ENCODE measurements around the gene CLCA1.

CLCA1 gene

GRCh38 chr1:86477256-86477655 lies 8.5 kb downstream of the CLCA1 start:
- no peak overlapping the region for H3K4me3 ChIP-seq (ENCODE audit: insufficient read depth, low read depth, low read length, poor library complexity, severe bottlenecking)
- no peak for DNase-seq
- no peaks in the 10 kb centered on the region for H3K4me1 ChIP-seq (ENCODE audit: control insufficient read depth, insufficient read depth, low read length, poor library complexity, severe bottlenecking)
- no peaks in the 10 kb centered on the region for H3K27me3 ChIP-seq (replicated peaks; ENCODE audit: control insufficient read depth, insufficient read depth, low read length, poor library complexity, severe bottlenecking)
- no peak overlapping the region for H3K27ac ChIP-seq (ENCODE audit: insufficient read depth, low read length, poor library complexity, severe bottlenecking)
- H3K9me3 ChIP-seq (ENCODE audit: control insufficient read depth, low read length): no peaks in the 10 kb centered on the region
- H3K36me3 ChIP-seq (ENCODE audit: control insufficient read depth, insufficient read depth, low read length): no peaks in the 10 kb centered on the region

- Histone ChIP-seq H3K4me1 (ENCODE audit: control insufficient read depth, insufficient read depth, low read length, poor library complexity, severe bottlenecking) (no peaks in the 10 kb centered on the region), H3K27ac (ENCODE audit: insufficient read depth, low read length, poor library complexity, severe bottlenecking) (no peak overlapping the region), H3K9me3 (ENCODE audit: control insufficient read depth, low read length) (no peaks in the 10 kb centered on the region), H3K4me3 (ENCODE audit: insufficient read depth, low read depth, low read length, poor library complexity, severe bottlenecking) (no peak overlapping the region), H3K36me3 (ENCODE audit: control insufficient read depth, insufficient read depth, low read length) (no peaks in the 10 kb centered on the region), H3K27me3 (replicated peaks; ENCODE audit: control insufficient read depth, insufficient read depth, low read length, poor library complexity, severe bottlenecking) (no peaks in the 10 kb centered on the region)
- DNase-seq: no peak
These were observed 9.0 kb downstream of the CLCA1 start for GRCh38 chr1:86477682-86478081.

GRCh38 chr1:86478416-86479156 lies 9.9 kb downstream of the CLCA1 start:
- Histone ChIP-seq H3K27me3 (replicated peaks; ENCODE audit: control insufficient read depth, insufficient read depth, low read length, poor library complexity, severe bottlenecking) (no peaks in the 10 kb centered on the region), H3K36me3 (ENCODE audit: control insufficient read depth, insufficient read depth, low read length) (no peaks in the 10 kb centered on the region), H3K9me3 (ENCODE audit: control insufficient read depth, low read length) (no peaks in the 10 kb centered on the region), H3K4me3 (ENCODE audit: insufficient read depth, low read depth, low read length, poor library complexity, severe bottlenecking) (no peak overlapping the region), H3K27ac (ENCODE audit: insufficient read depth, low read length, poor library complexity, severe bottlenecking) (no peak overlapping the region), H3K4me1 (ENCODE audit: control insufficient read depth, insufficient read depth, low read length, poor library complexity, severe bottlenecking) (no peaks in the 10 kb centered on the region)
- no peak for DNase-seq

- Histone ChIP-seq H3K4me1 (ENCODE audit: control insufficient read depth, insufficient read depth, low read length, poor library complexity, severe bottlenecking) (no peaks in the 10 kb centered on the region), H3K36me3 (ENCODE audit: control insufficient read depth, insufficient read depth, low read length) (no peaks in the 10 kb centered on the region), H3K27ac (ENCODE audit: insufficient read depth, low read length, poor library complexity, severe bottlenecking) (no peak overlapping the region), H3K9me3 (ENCODE audit: control insufficient read depth, low read length) (no peaks in the 10 kb centered on the region), H3K27me3 (replicated peaks; ENCODE audit: control insufficient read depth, insufficient read depth, low read length, poor library complexity, severe bottlenecking) (no peaks in the 10 kb centered on the region), H3K4me3 (ENCODE audit: insufficient read depth, low read depth, low read length, poor library complexity, severe bottlenecking) (no peak overlapping the region)
- DNase-seq: no peak
These were observed 13.2 kb downstream of the CLCA1 start for GRCh38 chr1:86481966-86482365.

- Histone ChIP-seq H3K9me3 (ENCODE audit: control insufficient read depth, low read length) (no peaks in the 10 kb centered on the region), H3K36me3 (ENCODE audit: control insufficient read depth, insufficient read depth, low read length) (no peaks in the 10 kb centered on the region), H3K27me3 (replicated peaks; ENCODE audit: control insufficient read depth, insufficient read depth, low read length, poor library complexity, severe bottlenecking) (no peaks in the 10 kb centered on the region), H3K27ac (ENCODE audit: insufficient read depth, low read length, poor library complexity, severe bottlenecking) (no peak overlapping the region), H3K4me1 (ENCODE audit: control insufficient read depth, insufficient read depth, low read length, poor library complexity, severe bottlenecking) (no peaks in the 10 kb centered on the region), H3K4me3 (ENCODE audit: insufficient read depth, low read depth, low read length, poor library complexity, severe bottlenecking) (no peak overlapping the region)
- DNase-seq: no peak
These were observed 18.5 kb downstream of the CLCA1 start for GRCh38 chr1:86487131-86487810.

GRCh38 chr1:86487811-86488141 lies 19.0 kb downstream of the CLCA1 start:
- Histone ChIP-seq H3K9me3 (ENCODE audit: control insufficient read depth, low read length) (no peaks in the 10 kb centered on the region), H3K27me3 (replicated peaks; ENCODE audit: control insufficient read depth, insufficient read depth, low read length, poor library complexity, severe bottlenecking) (no peaks in the 10 kb centered on the region), H3K4me1 (ENCODE audit: control insufficient read depth, insufficient read depth, low read length, poor library complexity, severe bottlenecking) (no peaks in the 10 kb centered on the region), H3K4me3 (ENCODE audit: insufficient read depth, low read depth, low read length, poor library complexity, severe bottlenecking) (no peak overlapping the region), H3K27ac (ENCODE audit: insufficient read depth, low read length, poor library complexity, severe bottlenecking) (no peak overlapping the region), H3K36me3 (ENCODE audit: control insufficient read depth, insufficient read depth, low read length) (no peaks in the 10 kb centered on the region)
- DNase-seq: no peak

- Histone ChIP-seq H3K27me3 (replicated peaks; ENCODE audit: control insufficient read depth, insufficient read depth, low read length, poor library complexity, severe bottlenecking) (no peaks in the 10 kb centered on the region), H3K36me3 (ENCODE audit: control insufficient read depth, insufficient read depth, low read length) (no peaks in the 10 kb centered on the region), H3K27ac (ENCODE audit: insufficient read depth, low read length, poor library complexity, severe bottlenecking) (no peak overlapping the region), H3K4me3 (ENCODE audit: insufficient read depth, low read depth, low read length, poor library complexity, severe bottlenecking) (no peak overlapping the region), H3K9me3 (ENCODE audit: control insufficient read depth, low read length) (no peaks in the 10 kb centered on the region), H3K4me1 (ENCODE audit: control insufficient read depth, insufficient read depth, low read length, poor library complexity, severe bottlenecking) (no peaks in the 10 kb centered on the region)
- DNase-seq: no peak
These were observed 20.6 kb downstream of the CLCA1 start for GRCh38 chr1:86489242-86489878.

- H3K4me1 ChIP-seq (ENCODE audit: control insufficient read depth, insufficient read depth, low read length, poor library complexity, severe bottlenecking): no peaks in the 10 kb centered on the region
- DNase-seq: no peak
- H3K9me3 ChIP-seq (ENCODE audit: control insufficient read depth, low read length): no peaks in the 10 kb centered on the region
- no peak overlapping the region for H3K4me3 ChIP-seq (ENCODE audit: insufficient read depth, low read depth, low read length, poor library complexity, severe bottlenecking)
- no peaks in the 10 kb centered on the region for H3K36me3 ChIP-seq (ENCODE audit: control insufficient read depth, insufficient read depth, low read length)
- no peak overlapping the region for H3K27ac ChIP-seq (ENCODE audit: insufficient read depth, low read length, poor library complexity, severe bottlenecking)
- H3K27me3 ChIP-seq (replicated peaks; ENCODE audit: control insufficient read depth, insufficient read depth, low read length, poor library complexity, severe bottlenecking): no peaks in the 10 kb centered on the region
These were observed 22.6 kb downstream of the CLCA1 start for GRCh38 chr1:86491171-86491950.

GRCh38 chr1:86498281-86498680 lies 29.6 kb downstream of the CLCA1 start:
- Histone ChIP-seq H3K4me3 (ENCODE audit: insufficient read depth, low read depth, low read length, poor library complexity, severe bottlenecking) (no peak overlapping the region), H3K9me3 (ENCODE audit: control insufficient read depth, low read length) (no peaks in the 10 kb centered on the region), H3K4me1 (ENCODE audit: control insufficient read depth, insufficient read depth, low read length, poor library complexity, severe bottlenecking) (no peaks in the 10 kb centered on the region), H3K27ac (ENCODE audit: insufficient read depth, low read length, poor library complexity, severe bottlenecking) (no peak overlapping the region), H3K27me3 (replicated peaks; ENCODE audit: control insufficient read depth, insufficient read depth, low read length, poor library complexity, severe bottlenecking) (no peaks in the 10 kb centered on the region), H3K36me3 (ENCODE audit: control insufficient read depth, insufficient read depth, low read length) (no peaks in the 10 kb centered on the region)
- no peak for DNase-seq
